K562 (cell line): ENCODE results near the gene AMIGO3. TPM values are rescaled to one million over a fixed set of nuclear protein-coding genes. Genes with fewer than 3 reads are reported as not detected.

Source experiments
- ATAC-seq: fragments of 200-7000 bp; cut with Tn5 transposase; 3 replicates; pipeline ENCODE4 v1.9.1; 2020; ENCODE audit warnings: moderate library complexity
- BruUV-seq: library from RNA; stranded (reverse); fragments of 400-500 nt; replicated peaks from 2 replicates; lab custom pipeline; 2021; lab: Mats Ljungman, UMichigan
- CTCF ChIA-PET: fragments of 300-600 bp; formaldehyde crosslinking; extraction: SDS; loops from one replicate; lab custom pipeline; 2021; ENCODE audit warnings: low intra/inter-chr PET ratio; lab: Yijun Ruan, JAX
- POLR2A ChIA-PET: fragments of 300-600, 350-650 bp; sonication (Branson Sonifier 250); formaldehyde crosslinking; extraction: SDS; loops from one replicate; lab custom pipeline; 2021; ENCODE audit warnings: antibody characterized with exemption, inconsistent platforms; lab: Yijun Ruan, JAX
- DNase-seq, 4 experiments: peaks; one replicate each; pipeline versions ENCODE4 v3.0.0 to v3.0.0-alpha.2; 2011 to 2018; ENCODE audit warnings: low spot score in 3 of 4, mixed read lengths in 3 of 4; ENCODE audit errors: extremely low read depth in 1 of 4
- FAIRE-seq: peaks from 2 replicates; lab custom pipeline; 2011; peaks lifted over from hg19 to GRCh38; lab: Jason Lieb, UNC
- H2AFZ ChIP-seq: 2 replicates; pipeline ENCODE4 v1.6.0; 2011; ENCODE audit warnings: low read depth, low read length, control low read depth, inconsistent platforms
- H3K27ac ChIP-seq: fragments of 200-600 bp; 3 replicates; pipeline ENCODE4 v1.8.0; 2011; ENCODE audit warnings: low read depth, mild to moderate bottlenecking, control low read depth, inconsistent platforms, low read length, moderate library complexity, mixed read lengths; ENCODE audit errors: extremely low read depth
- H3K27me3 ChIP-seq, 2 experiments: fragments of 300-600 bp in 1 of 2; 2 replicates in 1 of 2; 3 replicates in 1 of 2; pipeline versions ENCODE4 v1.6.0 to v1.8.0; 2011; ENCODE audit warnings: inconsistent platforms in 2 of 2, low read length in 2 of 2, mild to moderate bottlenecking in 1 of 2, mixed read lengths in 1 of 2, moderate library complexity in 1 of 2; ENCODE audit not compliant: control insufficient read depth in 2 of 2, insufficient read depth in 2 of 2
- H3K36me3 ChIP-seq: fragments of 300-600 bp; 3 replicates; pipeline ENCODE4 v1.8.0; 2011; ENCODE audit warnings: mild to moderate bottlenecking, low read length, inconsistent platforms; ENCODE audit not compliant: control insufficient read depth, insufficient read depth
- H3K4me1 ChIP-seq, 2 experiments: fragments of 200-600 bp in 1 of 2; replicated peaks in 1 of 2; 2 replicates in 1 of 2; 3 replicates in 1 of 2; pipeline versions ENCODE4 v1.5.1 to v1.8.0; 2011; ENCODE audit warnings: inconsistent platforms in 2 of 2, low read length in 2 of 2, mild to moderate bottlenecking in 1 of 2, mixed read lengths in 1 of 2, moderate library complexity in 1 of 2; ENCODE audit not compliant: control insufficient read depth in 2 of 2, insufficient read depth in 2 of 2
- H3K4me2 ChIP-seq: 2 replicates; pipeline ENCODE4 v1.6.1; 2011; ENCODE audit warnings: low read length, control low read depth, inconsistent platforms, mixed read lengths; ENCODE audit not compliant: insufficient read depth
- H3K4me3 ChIP-seq: fragments of 200-600 bp; sonication (generic), shearing (Covaris generic); 2 replicates; pipeline ENCODE4 v1.5.1; 2016; ENCODE audit warnings: control low read depth, inconsistent platforms
- H3K79me2 ChIP-seq: fragments of 200-600 bp; 3 replicates; pipeline ENCODE4 v1.8.0; 2011; ENCODE audit warnings: low read length, inconsistent platforms; ENCODE audit not compliant: control insufficient read depth, insufficient read depth
- H3K9ac ChIP-seq, 2 experiments: 2 replicates each; pipeline versions ENCODE4 v1.6.0 to v1.6.1; 2011; ENCODE audit warnings: low read depth in 2 of 2, low read length in 2 of 2, control low read depth in 1 of 2, inconsistent platforms in 1 of 2, mild to moderate bottlenecking in 1 of 2, mixed read lengths in 1 of 2; ENCODE audit not compliant: insufficient read depth in 1 of 2
- H3K9me1 ChIP-seq: one replicate; pipeline ENCODE4 v1.6.0; 2011; ENCODE audit warnings: inconsistent platforms, mild to moderate bottlenecking, low read length, moderate library complexity; ENCODE audit not compliant: control insufficient read depth, insufficient read depth
- H3K9me3 ChIP-seq: replicated peaks from 2 replicates; pipeline ENCODE4 v1.5.1; 2011; ENCODE audit warnings: low read depth, low read length, inconsistent platforms; ENCODE audit not compliant: control insufficient read depth, insufficient read depth
- H4K20me1 ChIP-seq: replicated peaks from 2 replicates; pipeline ENCODE4 v1.6.1; 2011; ENCODE audit warnings: low read length, inconsistent platforms, mixed read lengths; ENCODE audit not compliant: control insufficient read depth, insufficient read depth
- EP400 ChIP-seq: fragments of 450-650 bp; IDR thresholded peaks from 2 replicates; pipeline ENCODE4 v1.6.1; 2017; ENCODE audit warnings: antibody characterized with exemption, mild to moderate bottlenecking, moderate library complexity
- FOXK1 ChIP-seq: sonication (generic); formaldehyde crosslinking; IDR thresholded peaks from 2 replicates; pipeline ENCODE4 v1.8.0; 2022; ENCODE audit warnings: missing genetic modification reagents, mild to moderate bottlenecking, borderline replicate concordance
- GTF3C2 ChIP-seq: IDR thresholded peaks from 3 replicates; pipeline ENCODE4 v1.6.1; 2011; ENCODE audit warnings: borderline replicate concordance, mild to moderate bottlenecking, moderate library complexity; ENCODE audit not compliant: insufficient read length; ENCODE audit errors: extremely low read depth
- NKRF ChIP-seq: fragments of 450-650 bp; IDR thresholded peaks from 2 replicates; pipeline ENCODE4 v1.6.1; 2016; ENCODE audit warnings: borderline replicate concordance
- PHB ChIP-seq: fragments of 250-450 bp; sonication (Bioruptor Pico); IDR thresholded peaks from 2 replicates; pipeline ENCODE4 v1.5.0; 2021
- PRPF4 ChIP-seq: fragments of 200-400 bp; formaldehyde crosslinking; IDR thresholded peaks from one replicate; pipeline ENCODE4 v1.6.1; 2017; ENCODE audit warnings: low read length, low read depth, mild to moderate bottlenecking; ENCODE audit not compliant: insufficient read depth, poor library complexity, severe bottlenecking
- SMARCA5 ChIP-seq: fragments of 450-650 bp; IDR thresholded peaks from 2 replicates; pipeline ENCODE4 v1.6.1; 2016
- WGBS: fragments of 100-300 bp; shearing (Covaris generic); methylation state at CpG from one replicate; pipeline ENCODE4 v1.1.6; 2016; ENCODE audit warnings: low coverage, mixed read lengths; ENCODE audit not compliant: insufficient coverage; ENCODE audit errors: missing lambda C conversion rate; 5-methylcytosine and 5-hydroxymethylcytosine counted together
- in situ Hi-C: fragments of 300-500 bp; cut with MboI; formaldehyde crosslinking; loops from 4 replicates; pipeline ENCODE4 v1.15.0; 2018; ENCODE audit warnings: inconsistent platforms, mixed read lengths
- intact Hi-C: fragments of 100-400 bp; cut with micrococcal nuclease; formaldehyde crosslinking; loops from 2 replicates; pipeline ENCODE4 v1.14.2; 2022
- polyA plus RNA-seq, 8 experiments: library from polyadenylated mRNA; depleted of rRNA in 4 of 8; stranded (reverse) in 5 of 8; unstranded in 3 of 8; fragments of >200 nt; fragmentation: Nextera tagmentation in 2 of 8; fragmentation: Illumina TruSeq in 1 of 8; extraction: Ambion mirVana in 2 of 8; extraction: Trizol in 1 of 8; gene quantifications; 2 replicates each; pipeline versions ENCODE4 v1.2.1 to v1.2.3, GENCODE V29; 2011 to 2014; ENCODE audit warnings: inconsistent platforms in 1 of 8, missing spikeins in 1 of 8
- total RNA-seq, 7 experiments: library from RNA; depleted of rRNA in 6 of 7; stranded (reverse); fragments of >200 nt in 6 of 7; fragmentation: Illumina TruSeq in 2 of 7; extraction: Trizol in 2 of 7; gene quantifications; 2 replicates each; pipeline versions ENCODE4 v1.2.1 to v1.2.3, GENCODE V29; 2011 to 2021; ENCODE audit warnings: low replicate concordance in 1 of 7
- TF ChIP-seq, protein P1 (sequence below): fragments of 450-650 bp; IDR thresholded peaks from 2 replicates; pipeline ENCODE4 v1.7.1; 2018; ENCODE audit warnings: mild to moderate bottlenecking, low read depth; ENCODE audit not compliant: partially characterized antibody
- TF ChIP-seq, protein P2 (sequence below): fragments of 250-450 bp; sonication (Bioruptor Pico); IDR thresholded peaks from 2 replicates; pipeline ENCODE4 v1.5.0; 2021

The AMIGO3 gene
- total and polyA plus RNA-seq, 9 of the 15 experiments (the other 6 are each of a cell fraction or from before 2014, with no cell fraction given): 0.13 to 2.8 (median 0.44) TPM; not detected in 4

DNA sequence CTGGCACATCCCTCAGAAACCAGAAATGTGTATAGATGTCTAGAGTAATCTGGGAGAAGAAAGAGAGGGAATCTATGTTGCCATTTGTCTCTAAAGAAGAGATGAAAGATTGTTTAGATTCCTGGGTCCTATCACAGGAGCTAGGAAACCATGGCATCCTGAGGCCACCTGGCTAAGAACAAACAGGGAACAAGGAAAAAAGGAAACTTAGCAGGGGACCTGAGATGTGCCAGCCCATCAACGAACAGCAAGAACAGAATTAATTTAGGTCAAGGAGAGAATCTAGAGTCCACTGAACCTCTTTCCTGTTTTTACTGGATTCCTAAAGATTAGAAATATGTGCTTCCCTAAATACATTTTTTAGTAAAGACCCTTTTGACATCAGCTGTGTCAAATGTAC, 36.6 kb upstream of the AMIGO3 start:
- Histone ChIP-seq H3K4me3 (no peak overlapping the region), H3K9ac (no peak overlapping the region), H3K27ac (no peak overlapping the region), H3K27me3 (no peaks in the 10 kb centered on the region), H2AFZ (no peak overlapping the region), H4K20me1 (peaks cover 13% of the 10 kb centered on the region; the same call in 1 of the 2 replicates), H3K4me2 (no peak overlapping the region), H3K9me3 (no peaks in the 10 kb centered on the region), H3K79me2 (peaks cover 73% of the 10 kb centered on the region), H3K4me1 (no peaks in the 10 kb centered on the region; a peak in 1 of 5 replicates), H3K36me3 (0 out of 3 replicates have a peak, but pooled peaks cover 7% of the 10 kb centered on the region), H3K9me1 (no peaks in the 10 kb centered on the region)
- intact Hi-C loops: no loop called here
- POLR2A ChIA-PET: interaction anchor here (0.8 to 1.1 kb wide), 2 partner anchors 11 to 168 kb away, joined by 3 read pairs; no protein-coding TSS in a partner anchor
- in situ Hi-C loops: no loop called here
- no peak for ATAC-seq
- 30% methylated on average over 1 of the region's 1 CpG for WGBS
- no peak for FAIRE-seq
- TF ChIP-seq SMARCA5 (no peak), EP400 (no peak), PHB (CRISPR knock-in tag) (no peak), NKRF (no peak), PRPF4 (no peak), GTF3C2 (no peak), FOXK1 (CRISPR knock-in tag) (no peak)
- TF ChIP-seq, protein P1, sequence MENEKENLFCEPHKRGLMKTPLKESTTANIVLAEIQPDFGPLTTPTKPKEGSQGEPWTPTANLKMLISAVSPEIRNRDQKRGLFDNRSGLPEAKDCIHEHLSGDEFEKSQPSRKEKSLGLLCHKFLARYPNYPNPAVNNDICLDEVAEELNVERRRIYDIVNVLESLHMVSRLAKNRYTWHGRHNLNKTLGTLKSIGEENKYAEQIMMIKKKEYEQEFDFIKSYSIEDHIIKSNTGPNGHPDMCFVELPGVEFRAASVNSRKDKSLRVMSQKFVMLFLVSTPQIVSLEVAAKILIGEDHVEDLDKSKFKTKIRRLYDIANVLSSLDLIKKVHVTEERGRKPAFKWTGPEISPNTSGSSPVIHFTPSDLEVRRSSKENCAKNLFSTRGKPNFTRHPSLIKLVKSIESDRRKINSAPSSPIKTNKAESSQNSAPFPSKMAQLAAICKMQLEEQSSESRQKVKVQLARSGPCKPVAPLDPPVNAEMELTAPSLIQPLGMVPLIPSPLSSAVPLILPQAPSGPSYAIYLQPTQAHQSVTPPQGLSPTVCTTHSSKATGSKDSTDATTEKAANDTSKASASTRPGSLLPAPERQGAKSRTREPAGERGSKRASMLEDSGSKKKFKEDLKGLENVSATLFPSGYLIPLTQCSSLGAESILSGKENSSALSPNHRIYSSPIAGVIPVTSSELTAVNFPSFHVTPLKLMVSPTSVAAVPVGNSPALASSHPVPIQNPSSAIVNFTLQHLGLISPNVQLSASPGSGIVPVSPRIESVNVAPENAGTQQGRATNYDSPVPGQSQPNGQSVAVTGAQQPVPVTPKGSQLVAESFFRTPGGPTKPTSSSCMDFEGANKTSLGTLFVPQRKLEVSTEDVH: no peak
- TF ChIP-seq, protein P2, sequence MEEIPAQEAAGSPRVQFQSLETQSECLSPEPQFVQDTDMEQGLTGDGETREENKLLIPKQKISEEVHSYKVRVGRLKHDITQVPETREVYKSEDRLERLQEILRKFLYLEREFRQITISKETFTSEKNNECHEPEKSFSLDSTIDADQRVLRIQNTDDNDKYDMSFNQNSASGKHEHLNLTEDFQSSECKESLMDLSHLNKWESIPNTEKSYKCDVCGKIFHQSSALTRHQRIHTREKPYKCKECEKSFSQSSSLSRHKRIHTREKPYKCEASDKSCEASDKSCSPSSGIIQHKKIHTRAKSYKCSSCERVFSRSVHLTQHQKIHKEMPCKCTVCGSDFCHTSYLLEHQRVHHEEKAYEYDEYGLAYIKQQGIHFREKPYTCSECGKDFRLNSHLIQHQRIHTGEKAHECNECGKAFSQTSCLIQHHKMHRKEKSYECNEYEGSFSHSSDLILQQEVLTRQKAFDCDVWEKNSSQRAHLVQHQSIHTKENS (CRISPR knock-in tag): no peak
- CTCF ChIA-PET: no interaction called here
- no TSS peak for BruUV-seq
- DNase-seq: no peak
